Lung (tissue), 12 donors: ENCODE results near the gene HEATR9. TPM values are rescaled to one million over a fixed set of nuclear protein-coding genes. Genes with fewer than 3 reads are reported as not detected.

ENCODE experiments used
- ATAC-seq: fragments of 200-7000 bp; cut with Tn5 transposase; one replicate; pipeline ENCODE4 v1.9.1; 2020; ENCODE audit warnings: moderate number of reproducible peaks; ENCODE audit not compliant: insufficient read depth, low FRiP score
- DNase-seq, 3 donors: peaks; one replicate each; pipeline ENCODE4 v3.0.0-alpha.2; 2013 to 2017
- H3K27ac ChIP-seq, 2 donors: one replicate each; pipeline ENCODE4 v1.5.1; 2013; ENCODE audit warnings: mild to moderate bottlenecking in 2 of 2, moderate library complexity in 2 of 2, control low read depth in 1 of 2, inconsistent platforms in 1 of 2, low read depth in 1 of 2, low read length in 1 of 2
- H3K27me3 ChIP-seq, 3 donors: one replicate each; pipeline ENCODE4 v1.5.1; 2013; ENCODE audit warnings: low read length in 2 of 3; ENCODE audit not compliant: control insufficient read depth in 3 of 3, insufficient read depth in 3 of 3
- H3K36me3 ChIP-seq, 4 donors: one replicate each; pipeline ENCODE4 v1.5.1; 2013; ENCODE audit warnings: low read length in 4 of 4, mild to moderate bottlenecking in 1 of 4, moderate library complexity in 1 of 4; ENCODE audit not compliant: control insufficient read depth in 4 of 4, insufficient read depth in 4 of 4
- H3K4me1 ChIP-seq, 5 donors: one replicate each; pipeline ENCODE4 v1.5.1; 2013; ENCODE audit warnings: low read length in 5 of 5, mild to moderate bottlenecking in 2 of 5, moderate library complexity in 1 of 5; ENCODE audit not compliant: control insufficient read depth in 5 of 5, insufficient read depth in 5 of 5
- H3K4me3 ChIP-seq: one replicate; pipeline ENCODE4 v1.5.1; 2013; ENCODE audit warnings: mild to moderate bottlenecking, control low read depth, moderate library complexity
- H3K9ac ChIP-seq, 2 donors: one replicate each; pipeline ENCODE4 v1.5.1; 2013; ENCODE audit warnings: low read length in 2 of 2, control low read depth in 1 of 2; ENCODE audit not compliant: insufficient read depth in 1 of 2
- H3K9me3 ChIP-seq, 4 donors: one replicate each; pipeline ENCODE4 v1.5.1; 2013; ENCODE audit warnings: low read length in 3 of 4, mild to moderate bottlenecking in 1 of 4, moderate library complexity in 1 of 4; ENCODE audit not compliant: control insufficient read depth in 4 of 4, insufficient read depth in 3 of 4
- CTCF ChIP-seq: IDR thresholded peaks from 2 replicates; pipeline ENCODE4 v1.5.1; 2012; ENCODE audit warnings: mild to moderate bottlenecking; ENCODE audit errors: control extremely low read depth, extremely low read depth
- WGBS, 2 donors: extraction: QIAGEN DNeasy Blood & Tissue Kit; methylation state at CpG; one replicate each; pipeline ENCODE4 v1.1.7; 2013; 5-methylcytosine and 5-hydroxymethylcytosine counted together
- polyA plus RNA-seq, 2 donors: library from polyadenylated mRNA; stranded (reverse); fragments of 200-250 nt; gene quantifications; one replicate each; pipeline ENCODE4 v1.2.1, GENCODE V29; 2013
- total RNA-seq, 2 donors: library from RNA; depleted of rRNA in 1 of 2; stranded (reverse); fragments of >200 nt in 1 of 2; gene quantifications; one replicate each; pipeline ENCODE4 v1.2.1, GENCODE V29; 2014 to 2021
- donor health status: control.
- donor health status: control.
- donor health status: Bipolar disorder and iron deficiency.
- donor health status: healthy.
- donor health status: DM: yes; HTN: yes; CAD: no.

Gene HEATR9
- total and polyA plus RNA-seq, 4 donors = 0.05 to 0.17 TPM; not detected in 2

- WGBS, 2 donors = 59 to 81% methylated on average over 4 of the region's 4 CpGs
- H3K4me3 ChIP-seq = no peak overlapping the region
- H3K9ac ChIP-seq = no peak overlapping the region
- H3K36me3 ChIP-seq = no peaks in the 10 kb centered on the region
- H3K27me3 ChIP-seq = no peaks in the 10 kb centered on the region
- no peak for TF ChIP-seq CTCF
- no peak overlapping the region for H3K27ac ChIP-seq
- no peaks in the 10 kb centered on the region for H3K9me3 ChIP-seq
- DNase-seq (no peak), ATAC-seq (no peak)
- H3K4me1 ChIP-seq = peaks cover 0 to 3% (median 0%) of the 10 kb centered on the region in 5 donors
Observed at GRCh38 chr17:35878361-35878760, 9.7 kb upstream of the HEATR9 start.

- H3K4me1 ChIP-seq = peaks cover 0 to 3% (median 0%) of the 10 kb centered on the region in 5 donors
- no peak overlapping the region for H3K9ac ChIP-seq
- H3K27me3 ChIP-seq = no peaks in the 10 kb centered on the region
- H3K36me3 ChIP-seq = no peaks in the 10 kb centered on the region
- no peak for TF ChIP-seq CTCF
- H3K27ac ChIP-seq = no peak overlapping the region
- no peak overlapping the region for H3K4me3 ChIP-seq
- ATAC-seq (no peak), DNase-seq (no peak)
- no peaks in the 10 kb centered on the region for H3K9me3 ChIP-seq
Observed at GRCh38 chr17:35877345-35878029, 8.8 kb upstream of the HEATR9 start.

GRCh38 chr17:35876534-35876933, 7.8 kb upstream of the HEATR9 start:
- no peaks in the 10 kb centered on the region for H3K36me3 ChIP-seq
- H3K9me3 ChIP-seq = no peaks in the 10 kb centered on the region
- H3K4me3 ChIP-seq = no peak overlapping the region
- no peak overlapping the region for H3K9ac ChIP-seq
- H3K27ac ChIP-seq = no peak overlapping the region
- DNase-seq (no peak), ATAC-seq (no peak)
- whole genome bisulfite sequencing, 2 donors = 82 to 94% methylated on average over 3 of the region's 3 CpGs
- no peaks in the 10 kb centered on the region for H3K27me3 ChIP-seq
- TF ChIP-seq CTCF = no peak
- H3K4me1 ChIP-seq = peaks cover 0 to 3% (median 0%) of the 10 kb centered on the region in 5 donors

GRCh38 chr17:35875800-35876139, 7.1 kb upstream of the HEATR9 start:
- no peaks in the 10 kb centered on the region for H3K36me3 ChIP-seq
- no peak overlapping the region for H3K9ac ChIP-seq
- no peak for ATAC-seq
- WGBS, 2 donors = 45 to 55% methylated on average over 3 of the region's 3 CpGs
- peaks cover 0 to 3% (median 0%) of the 10 kb centered on the region in 5 donors for H3K4me1 ChIP-seq
- no peak for DNase-seq
- H3K9me3 ChIP-seq = no peaks in the 10 kb centered on the region
- H3K27me3 ChIP-seq = no peaks in the 10 kb centered on the region
- TF ChIP-seq CTCF = no peak
- peak overlapping the region in 1 of 2 donors; percentile 24 for H3K27ac ChIP-seq
- no peak overlapping the region for H3K4me3 ChIP-seq
